ENCODE data around the gene CABP2.
A peak's percentile ranks its signal among the peaks of the same experiment; 100 is the strongest.
"Not testable (repeated sequence)": the region's sequence is repeated elsewhere in the genome, so short reads cannot be mapped to it uniquely, and the experiment has no call there.

CABP2 gene

GRCh38 chr11:67511558-67511957 lies 11.7 kb downstream of the CABP2 start:
- not testable (repeated sequence) for H3K27ac ChIP-seq, H3K4me3 ChIP-seq

GRCh38 chr11:67510023-67510345 lies 13.3 kb downstream of the CABP2 start:
- Histone ChIP-seq H3K27ac (no peak overlapping the region), H3K4me3 (no peak overlapping the region)

- peak overlapping the region; percentile 63 to 98 (median 93) for H3K27ac ChIP-seq
- H3K4me3 ChIP-seq, result peak overlapping the region; percentile 54 to 86 (median 68)
These were observed 14.6 kb downstream of the CABP2 start for GRCh38 chr11:67508486-67509121.

GRCh38 chr11:67507864-67508485 lies 15.3 kb downstream of the CABP2 start, which contains the start of gene CDK2AP2:
TSS of gene CDK2AP2 (minus strand) at chr11:67508162. CDS start at chr11:67508082, 80 bp downstream.
- peak within 1 kb of the TSS; percentile 63 to 98 (median 93) for H3K27ac ChIP-seq
- peak within 1 kb of the TSS; percentile 54 to 86 (median 68) for H3K4me3 ChIP-seq

GRCh38 chr11:67507242-67507863 lies 15.9 kb downstream of the CABP2 start:
- H3K27ac ChIP-seq, result peak overlapping the region in 20 of 21 experiments; percentile 39 to 98 (median 93)
- peak overlapping the region; percentile 54 to 86 (median 68) for H3K4me3 ChIP-seq

- peak overlapping the region in 2 of 7 experiments; percentile 67 to 69 for H3K4me3 ChIP-seq
- H3K27ac ChIP-seq, result peak overlapping the region in 18 of 21 experiments; percentile 12 to 95 (median 90)
These were observed 16.7 kb downstream of the CABP2 start for GRCh38 chr11:67506426-67507051.

GRCh38 chr11:67505605-67506396 lies 17.4 kb downstream of the CABP2 start:
- Histone ChIP-seq H3K4me3 (peak overlapping the region; percentile 52 to 77 (median 67)), H3K27ac (peak overlapping the region; percentile 61 to 95 (median 84))

GRCh38 chr11:67504950-67505581 lies 18.2 kb downstream of the CABP2 start, which contains the start of gene PITPNM1:
TSS of gene PITPNM1 (minus strand) at chr11:67505363. CDS start at chr11:67504180, 1,183 bp downstream.
- Histone ChIP-seq H3K27ac (peak within 1 kb of the TSS; percentile 61 to 95 (median 84)), H3K4me3 (peak within 1 kb of the TSS; percentile 52 to 77 (median 67))

GRCh38 chr11:67504005-67504949 lies 19.0 kb downstream of the CABP2 start:
- Histone ChIP-seq H3K4me3 (peak overlapping the region; percentile 52 to 77 (median 67)), H3K27ac (peak overlapping the region; percentile 61 to 95 (median 84))

GRCh38 chr11:67503119-67504004 lies 19.9 kb downstream of the CABP2 start:
- peak overlapping the region in 11 of 21 experiments; percentile 7 to 95 (median 92) for H3K27ac ChIP-seq
- peak overlapping the region; percentile 52 to 77 (median 67) for H3K4me3 ChIP-seq

- Histone ChIP-seq H3K4me3 (no peak overlapping the region), H3K27ac (no peak overlapping the region)
These were observed 20.8 kb downstream of the CABP2 start for GRCh38 chr11:67502328-67502979.

GRCh38 chr11:67501854-67502253 lies 21.4 kb downstream of the CABP2 start:
- H3K27ac ChIP-seq, result no peak overlapping the region
- no peak overlapping the region for H3K4me3 ChIP-seq

GRCh38 chr11:67500831-67501715 lies 22.2 kb downstream of the CABP2 start:
- H3K4me3 ChIP-seq, result no peak overlapping the region

GRCh38 chr11:67500484-67500821 lies 22.8 kb downstream of the CABP2 start:
- H3K4me3 ChIP-seq, result no peak overlapping the region
- H3K27ac ChIP-seq, result no peak overlapping the region

More at GRCh38 chr11:67500831-67501715, 22.2 kb downstream of the CABP2 start:
- H3K27ac ChIP-seq, result no peak overlapping the region

GRCh38 chr11:67499808-67500483 lies 23.3 kb downstream of the CABP2 start:
- no peak overlapping the region for H3K27ac ChIP-seq
- no peak overlapping the region for H3K4me3 ChIP-seq
